ENCODE measurements around the gene TTYH1.

TTYH1 gene

GRCh38 chr19:54415208-54415900, at the start of gene TTYH1:
TSS of gene TTYH1 (plus strand) at chr19:54415464. CDS start at chr19:54415553, 89 bp downstream.
- TF ChIP-seq GATA3 (IDR thresholded peaks at IDR 0.05; ENCODE audit: low read depth, low read length) (no peak), GATA2 (IDR thresholded peaks at IDR 0.05; ENCODE audit: low read depth, low read length) (no peak)

GRCh38 chr19:54366811-54367210, 48.5 kb upstream of the TTYH1 start:
- TF ChIP-seq GATA3 (IDR thresholded peaks at IDR 0.05; ENCODE audit: low read depth, low read length), result no peak
- TF ChIP-seq GATA2 (IDR thresholded peaks at IDR 0.05; ENCODE audit: low read depth, low read length), result no peak

GRCh38 chr19:54369082-54369687, 46.1 kb upstream of the TTYH1 start:
- TF ChIP-seq GATA2 (IDR thresholded peaks at IDR 0.05; ENCODE audit: low read depth, low read length), result no peak
- TF ChIP-seq GATA3 (IDR thresholded peaks at IDR 0.05; ENCODE audit: low read depth, low read length), result no peak

- no peak for TF ChIP-seq GATA2 (IDR thresholded peaks at IDR 0.05; ENCODE audit: low read depth, low read length)
- TF ChIP-seq GATA3 (IDR thresholded peaks at IDR 0.05; ENCODE audit: low read depth, low read length), result no peak
Measured at GRCh38 chr19:54373781-54374631, 41.3 kb upstream of the TTYH1 start.

DNA sequence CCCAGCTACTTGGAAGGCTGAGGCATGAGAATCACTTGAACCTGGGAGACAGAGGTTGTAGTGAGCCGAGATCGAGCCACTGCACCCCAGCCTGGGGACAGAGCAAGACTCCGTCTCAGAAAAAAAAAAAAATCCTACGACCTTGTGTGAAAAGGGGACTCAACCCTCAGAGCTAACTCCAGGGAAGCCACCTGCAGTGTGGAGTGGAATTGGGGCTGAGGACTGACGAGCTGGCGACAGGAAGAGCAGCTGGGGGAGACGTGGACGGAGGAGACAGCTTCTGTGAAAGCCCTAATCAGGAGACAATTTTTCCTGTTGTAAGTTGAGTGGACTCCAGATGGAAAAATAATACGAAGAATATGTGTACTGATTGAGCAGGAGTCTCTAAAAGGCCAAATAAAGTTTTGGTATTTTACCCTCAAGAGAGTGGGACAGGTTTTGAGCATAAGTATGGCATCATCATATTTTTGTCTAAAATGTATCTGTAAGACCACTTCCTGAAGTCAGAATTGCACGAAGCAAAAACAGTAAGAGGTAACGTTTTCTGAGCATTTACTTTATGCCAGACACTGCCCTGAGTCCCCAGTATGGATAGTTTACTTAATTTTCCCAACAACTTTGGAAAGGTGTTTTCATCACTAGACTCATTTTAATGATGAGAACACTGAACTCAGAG, 38.5 kb upstream of the TTYH1 start:
- TF ChIP-seq GATA2 (IDR thresholded peaks at IDR 0.05; ENCODE audit: low read depth, low read length) (no peak), GATA3 (IDR thresholded peaks at IDR 0.05; ENCODE audit: low read depth, low read length) (no peak)

- no peak for TF ChIP-seq GATA2 (IDR thresholded peaks at IDR 0.05; ENCODE audit: low read depth, low read length)
- no peak for TF ChIP-seq GATA3 (IDR thresholded peaks at IDR 0.05; ENCODE audit: low read depth, low read length)
Measured at GRCh38 chr19:54379187-54379678, 36.0 kb upstream of the TTYH1 start.

GRCh38 chr19:54380897-54381296, 34.4 kb upstream of the TTYH1 start:
- TF ChIP-seq GATA2 (IDR thresholded peaks at IDR 0.05; ENCODE audit: low read depth, low read length) (no peak), GATA3 (IDR thresholded peaks at IDR 0.05; ENCODE audit: low read depth, low read length) (no peak)

DNA sequence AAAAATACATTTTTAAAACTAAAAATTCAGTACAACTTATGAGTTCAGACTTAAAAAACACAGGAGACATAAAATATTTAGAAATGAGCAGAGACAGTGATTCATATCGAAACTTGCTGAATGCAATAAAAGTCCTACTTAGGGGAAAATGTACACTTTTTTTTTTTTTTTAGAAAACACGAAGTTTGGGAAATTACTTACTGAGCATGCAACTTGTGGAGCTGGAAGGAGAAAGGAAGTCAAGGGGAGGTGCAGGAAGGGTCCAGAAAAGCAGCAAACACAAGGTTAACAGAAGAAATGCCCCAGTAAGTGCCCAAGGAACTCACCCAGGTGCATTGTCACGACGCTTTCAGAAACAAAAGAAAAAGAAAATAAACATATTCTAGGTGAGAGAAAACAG, 31.9 kb upstream of the TTYH1 start:
- TF ChIP-seq GATA2 (IDR thresholded peaks at IDR 0.05; ENCODE audit: low read depth, low read length) (no peak), GATA3 (IDR thresholded peaks at IDR 0.05; ENCODE audit: low read depth, low read length) (no peak)

GRCh38 chr19:54387991-54388801, 27.1 kb upstream of the TTYH1 start:
- TF ChIP-seq GATA2 (IDR thresholded peaks at IDR 0.05; ENCODE audit: low read depth, low read length) (no peak), GATA3 (IDR thresholded peaks at IDR 0.05; ENCODE audit: low read depth, low read length) (no peak)

DNA sequence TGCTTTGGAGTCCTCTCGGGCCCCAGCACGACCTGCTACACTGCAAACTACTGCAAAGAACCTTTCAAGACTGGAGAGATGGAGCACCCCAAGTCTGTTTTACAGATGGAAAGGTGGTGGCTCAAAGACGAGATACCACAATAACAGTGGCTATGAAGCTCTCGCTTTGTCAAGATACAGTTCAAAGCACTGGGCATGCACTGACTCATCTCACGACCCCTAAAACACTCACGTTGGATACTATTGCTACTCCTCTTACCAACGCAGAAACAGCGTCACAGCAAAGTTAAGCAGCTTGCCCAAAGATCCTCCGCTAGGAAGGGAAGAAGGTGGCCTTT, 26.5 kb upstream of the TTYH1 start:
- TF ChIP-seq GATA2 (IDR thresholded peaks at IDR 0.05; ENCODE audit: low read depth, low read length) (no peak), GATA3 (IDR thresholded peaks at IDR 0.05; ENCODE audit: low read depth, low read length) (no peak)

DNA sequence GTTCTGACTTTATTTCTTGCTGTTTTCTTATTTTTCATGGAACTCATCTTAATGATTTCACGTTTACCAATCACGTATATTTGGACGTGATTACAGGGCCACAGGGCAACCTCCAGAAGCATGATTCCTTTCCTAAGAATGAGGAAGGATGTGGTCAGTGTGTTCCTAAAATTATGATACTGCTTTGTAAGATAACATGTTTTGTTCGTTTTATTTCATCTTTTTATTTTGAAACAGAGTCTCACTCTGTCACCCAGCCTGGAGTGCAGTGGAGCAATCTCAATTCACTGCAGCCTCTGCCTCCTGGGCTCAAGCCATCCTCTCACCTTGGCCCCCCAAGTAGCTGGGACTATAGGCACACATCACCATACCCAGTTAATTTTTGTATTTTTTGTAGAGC, 25.7 kb upstream of the TTYH1 start:
- TF ChIP-seq GATA2 (IDR thresholded peaks at IDR 0.05; ENCODE audit: low read depth, low read length) (no peak), GATA3 (IDR thresholded peaks at IDR 0.05; ENCODE audit: low read depth, low read length) (no peak)

DNA sequence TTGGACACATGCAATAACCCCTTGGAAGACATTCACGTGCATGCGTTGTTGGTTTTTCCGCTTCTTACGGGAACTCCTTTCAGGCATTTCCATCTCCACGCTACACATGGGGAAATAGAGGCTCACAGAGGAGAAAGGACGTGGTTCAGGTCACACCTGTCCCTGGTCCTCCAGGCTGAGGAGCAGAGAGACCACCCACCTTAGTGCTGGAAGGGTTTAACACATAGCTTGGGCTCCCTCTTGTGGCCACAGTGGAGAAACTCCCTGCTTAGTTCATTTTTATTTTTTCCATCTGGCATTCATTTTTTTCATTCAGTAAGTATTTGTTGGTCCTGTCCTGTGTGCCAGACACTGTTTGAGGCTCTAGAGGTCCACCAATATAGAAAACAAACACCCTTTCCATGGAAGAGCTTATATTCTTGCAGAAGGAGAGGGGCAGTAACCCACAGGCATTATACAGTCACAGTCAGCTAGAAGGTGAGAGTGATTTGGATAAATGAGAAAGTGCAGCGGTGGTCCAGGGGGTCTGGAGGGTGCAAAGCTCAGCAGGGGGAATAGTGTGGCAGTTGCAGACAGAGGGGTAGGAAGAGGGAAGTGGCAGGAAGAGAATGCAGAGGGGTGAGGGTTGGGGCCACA, 24.2 kb upstream of the TTYH1 start:
- no peak for TF ChIP-seq GATA3 (IDR thresholded peaks at IDR 0.05; ENCODE audit: low read depth, low read length)
- TF ChIP-seq GATA2 (IDR thresholded peaks at IDR 0.05; ENCODE audit: low read depth, low read length), result no peak

DNA sequence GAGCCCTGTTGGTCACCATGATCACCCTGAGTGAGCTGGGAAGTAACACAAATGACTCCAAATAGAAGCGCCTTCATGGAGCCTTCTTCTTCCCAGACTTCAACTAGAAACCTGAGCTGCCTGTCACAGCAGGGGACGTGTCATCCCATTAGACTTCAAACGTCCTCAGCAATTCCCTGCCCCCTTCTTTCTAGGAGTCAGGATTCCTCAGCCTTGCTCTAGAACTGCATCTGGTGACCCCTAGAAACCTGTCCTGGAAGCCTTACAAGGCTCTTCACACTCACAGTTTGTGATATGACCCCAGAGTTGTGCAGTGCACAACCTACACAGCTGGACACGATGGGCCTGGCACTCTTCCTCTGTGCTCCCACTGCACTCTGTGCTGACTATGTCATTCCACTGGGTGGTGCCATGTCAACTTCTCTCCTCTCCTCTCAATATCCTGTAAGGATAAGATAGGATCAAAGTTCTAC, 23.6 kb upstream of the TTYH1 start:
- no peak for TF ChIP-seq GATA2 (IDR thresholded peaks at IDR 0.05; ENCODE audit: low read depth, low read length)
- TF ChIP-seq GATA3 (IDR thresholded peaks at IDR 0.05; ENCODE audit: low read depth, low read length), result no peak

All from SH-SY5Y (cell line).